Adipocyte (in vitro differentiated cells): ENCODE measurements around the gene MLLT10.

Source experiments
- DNase-seq: peaks from one replicate; pipeline ENCODE4 v3.0.0-alpha.2; 2015; ENCODE audit warnings: low read depth
- H3K27me3 ChIP-seq: replicated peaks from 2 replicates; pipeline ENCODE4 v1.7.0; 2013; ENCODE audit warnings: mild to moderate bottlenecking, low read length, moderate library complexity; ENCODE audit not compliant: control insufficient read depth, insufficient read depth
- H3K36me3 ChIP-seq: 2 replicates; pipeline ENCODE4 v1.7.0; 2013; ENCODE audit warnings: low read length, mild to moderate bottlenecking, moderate library complexity; ENCODE audit not compliant: control insufficient read depth, insufficient read depth, severe bottlenecking
- H3K4me1 ChIP-seq: 2 replicates; pipeline ENCODE4 v1.7.0; 2013; ENCODE audit warnings: mild to moderate bottlenecking, low read length, moderate library complexity; ENCODE audit not compliant: control insufficient read depth, insufficient read depth
- H3K4me3 ChIP-seq: 2 replicates; pipeline ENCODE4 v1.7.0; 2013; ENCODE audit warnings: mild to moderate bottlenecking, low read length, moderate library complexity
- H3K9ac ChIP-seq: 2 replicates; pipeline ENCODE4 v1.7.0; 2013; ENCODE audit warnings: mild to moderate bottlenecking, low read length, moderate library complexity
- H3K9me3 ChIP-seq: 2 replicates; pipeline ENCODE4 v1.7.0; 2013; ENCODE audit warnings: mild to moderate bottlenecking, low read length, moderate library complexity; ENCODE audit not compliant: control insufficient read depth

Gene MLLT10

GRCh38 chr10:21533467-21534279, at the start of gene MLLT10:
Gene MLLT10 (plus strand): TSS chr10:21534232. CDS start chr10:21534645, 413 bp downstream.
- Histone ChIP-seq H3K9ac (peak within 1 kb of the TSS; percentile 94), H3K4me3 (peak within 1 kb of the TSS; percentile 88), H3K4me1 (peaks cover 19% of the 10 kb centered on the region), H3K27me3 (no peaks in the 10 kb centered on the region), H3K9me3 (no peaks in the 10 kb centered on the region), H3K36me3 (peaks cover 7% of the 10 kb centered on the region)
- peak; percentile 97 for DNase-seq

GRCh38 chr10:21487416-21488180, 46.4 kb upstream of the MLLT10 start:
- Histone ChIP-seq H3K36me3 (no peaks in the 10 kb centered on the region), H3K9ac (no peak overlapping the region), H3K4me1 (peaks cover 8% of the 10 kb centered on the region), H3K9me3 (peaks cover 3% of the 10 kb centered on the region), H3K4me3 (no peak overlapping the region), H3K27me3 (no peaks in the 10 kb centered on the region)
- DNase-seq: no peak

GRCh38 chr10:21488246-21488956, 45.6 kb upstream of the MLLT10 start:
- peak; percentile 5 for DNase-seq
- H3K27me3 ChIP-seq: no peaks in the 10 kb centered on the region
- no peak overlapping the region for H3K4me3 ChIP-seq
- H3K36me3 ChIP-seq: no peaks in the 10 kb centered on the region
- H3K9ac ChIP-seq: no peak overlapping the region
- peaks cover 8% of the 10 kb centered on the region for H3K4me1 ChIP-seq
- no peaks in the 10 kb centered on the region for H3K9me3 ChIP-seq

GRCh38 chr10:21488957-21489446, 45.0 kb upstream of the MLLT10 start:
- Histone ChIP-seq H3K4me3 (no peak overlapping the region), H3K9me3 (no peaks in the 10 kb centered on the region), H3K9ac (no peak overlapping the region), H3K4me1 (peaks cover 8% of the 10 kb centered on the region), H3K36me3 (no peaks in the 10 kb centered on the region), H3K27me3 (no peaks in the 10 kb centered on the region)
- no peak for DNase-seq

- Histone ChIP-seq H3K36me3 (no peaks in the 10 kb centered on the region), H3K4me3 (no peak overlapping the region), H3K9ac (no peak overlapping the region), H3K4me1 (peaks cover 11% of the 10 kb centered on the region), H3K9me3 (no peaks in the 10 kb centered on the region), H3K27me3 (no peaks in the 10 kb centered on the region)
- DNase-seq: no peak
Observed at GRCh38 chr10:21490028-21490710, 43.9 kb upstream of the MLLT10 start.

GRCh38 chr10:21490711-21491105, 43.3 kb upstream of the MLLT10 start:
- no peak for DNase-seq
- no peaks in the 10 kb centered on the region for H3K9me3 ChIP-seq
- no peaks in the 10 kb centered on the region for H3K27me3 ChIP-seq
- H3K9ac ChIP-seq: no peak overlapping the region
- no peaks in the 10 kb centered on the region for H3K36me3 ChIP-seq
- H3K4me1 ChIP-seq: peaks cover 11% of the 10 kb centered on the region
- no peak overlapping the region for H3K4me3 ChIP-seq

- Histone ChIP-seq H3K9me3 (no peaks in the 10 kb centered on the region), H3K36me3 (no peaks in the 10 kb centered on the region), H3K9ac (no peak overlapping the region), H3K27me3 (no peaks in the 10 kb centered on the region), H3K4me3 (no peak overlapping the region), H3K4me1 (peaks cover 11% of the 10 kb centered on the region)
- DNase-seq: no peak
Observed at GRCh38 chr10:21492421-21492820, 41.6 kb upstream of the MLLT10 start.

- H3K9me3 ChIP-seq: no peaks in the 10 kb centered on the region
- H3K4me3 ChIP-seq: peak overlapping the region; percentile 92
- H3K4me1 ChIP-seq: peaks cover 7% of the 10 kb centered on the region
- H3K36me3 ChIP-seq: no peaks in the 10 kb centered on the region
- H3K27me3 ChIP-seq: no peaks in the 10 kb centered on the region
- H3K9ac ChIP-seq: peak overlapping the region; percentile 86
- no peak for DNase-seq
Observed at GRCh38 chr10:21493784-21494183, 40.2 kb upstream of the MLLT10 start.

- peak; percentile 63 for DNase-seq
Observed at GRCh38 chr10:21494191-21495001, 39.6 kb upstream of the MLLT10 start.

More at GRCh38 chr10:21494191-21495001, 39.6 kb upstream of the MLLT10 start:
- Histone ChIP-seq H3K36me3 (no peaks in the 10 kb centered on the region), H3K4me1 (peaks cover 3% of the 10 kb centered on the region), H3K4me3 (peak overlapping the region; percentile 92), H3K9me3 (no peaks in the 10 kb centered on the region), H3K9ac (peak overlapping the region; percentile 86), H3K27me3 (no peaks in the 10 kb centered on the region)
